Bone marrow (tissue), 2 donors: ENCODE measurements around the gene TCEAL6.
"Not testable (repeated sequence)": the region's sequence is repeated elsewhere in the genome, so short reads cannot be mapped to it uniquely, and the experiment has no call there.

ENCODE experiments used
- DNase-seq, 2 donors: peaks; one replicate each; lab custom pipeline; 2025; lab: John Stamatoyannopoulos, UW

Gene TCEAL6

GRCh38 chrX:102142274-102142673 lies at the start of gene TCEAL6:
Gene TCEAL6 (minus strand): TSS chrX:102142481.
- not testable (repeated sequence) for DNase-seq

DNA sequence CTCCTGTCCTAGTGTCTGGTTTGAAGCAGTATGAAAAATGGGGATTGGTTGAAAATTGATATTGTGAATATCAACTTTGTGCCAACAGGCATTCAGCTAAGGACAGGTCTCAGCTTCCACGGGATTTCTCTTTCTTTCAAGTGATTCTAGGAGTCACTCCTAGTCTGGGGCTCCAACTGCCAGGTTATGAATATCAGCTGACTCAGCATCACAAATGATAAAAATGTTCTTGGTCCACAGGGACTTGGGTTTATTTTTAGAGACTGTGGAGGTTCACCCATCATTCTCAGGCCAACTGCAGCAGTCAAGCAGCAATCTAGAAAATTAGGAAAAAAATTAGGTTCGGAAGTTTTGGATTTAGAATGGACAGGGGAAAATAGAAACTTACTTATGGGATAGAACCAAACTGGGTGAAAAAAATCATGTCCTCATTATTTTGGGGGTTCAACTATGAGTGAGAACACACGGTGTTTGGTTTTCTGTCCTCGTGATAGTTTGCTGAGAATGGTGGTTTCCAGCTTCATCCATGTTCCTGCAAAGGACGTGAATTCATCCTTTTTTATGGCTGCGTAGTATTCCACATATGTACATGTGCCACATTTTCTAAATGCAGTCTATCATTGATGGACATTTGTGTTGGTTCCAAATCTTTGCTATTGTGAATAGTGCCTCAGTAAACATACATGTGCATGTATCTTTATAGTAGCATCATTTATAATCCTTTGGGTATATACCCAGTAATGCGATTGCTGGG lies 43.9 kb upstream of the TCEAL6 start:
- no peak for DNase-seq

- no peak for DNase-seq
Observed at GRCh38 chrX:102155806-102156179, 13.5 kb upstream of the TCEAL6 start, which contains the start of gene BEX5. Gene BEX5 (minus strand): TSS chrX:102155977. CDS start chrX:102154265, 1,712 bp downstream.

DNA sequence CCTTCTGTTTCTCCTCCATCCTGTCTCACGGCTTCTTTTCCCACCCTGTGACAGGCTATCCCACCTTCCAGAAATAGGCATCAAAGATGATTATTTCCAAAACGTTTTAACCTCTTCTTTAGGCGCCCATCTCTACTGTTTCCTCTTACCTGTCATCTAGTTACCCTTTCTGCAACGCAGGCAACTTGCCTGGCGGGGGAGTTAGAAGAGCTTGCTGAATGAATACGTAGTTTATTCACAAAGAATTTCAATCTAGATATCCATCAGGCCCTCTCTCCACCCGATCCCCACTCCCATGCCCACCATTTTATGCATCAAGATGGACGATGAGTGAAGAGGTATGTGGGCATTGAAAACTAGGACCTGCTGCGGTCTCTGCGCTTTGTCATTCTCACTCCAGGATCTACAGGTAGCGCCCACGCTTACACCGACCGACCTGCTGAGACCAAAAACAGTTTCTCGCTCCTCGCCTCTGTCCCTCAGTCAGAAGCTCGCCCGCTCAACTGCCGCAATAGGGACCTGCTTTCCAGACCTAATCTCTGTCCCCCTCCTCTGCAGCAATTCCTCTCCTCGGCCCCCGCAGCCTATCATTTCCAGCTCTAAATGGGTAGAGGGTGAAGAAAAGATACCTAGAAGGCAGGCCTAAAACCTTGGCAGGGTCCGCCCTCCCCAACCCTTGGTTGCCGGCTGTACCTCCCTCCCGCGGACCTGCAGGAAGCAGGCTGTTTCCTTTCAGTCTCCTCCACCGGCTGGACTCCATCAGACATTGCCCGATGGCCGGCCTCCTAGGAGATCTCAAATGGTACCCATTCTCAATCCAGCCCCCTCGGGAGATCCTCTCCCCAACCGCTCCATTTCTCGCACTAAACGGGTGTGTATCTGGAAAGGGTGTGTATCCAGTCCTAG lies 12.9 kb upstream of the TCEAL6 start:
- DNase-seq, result no peak

DNA sequence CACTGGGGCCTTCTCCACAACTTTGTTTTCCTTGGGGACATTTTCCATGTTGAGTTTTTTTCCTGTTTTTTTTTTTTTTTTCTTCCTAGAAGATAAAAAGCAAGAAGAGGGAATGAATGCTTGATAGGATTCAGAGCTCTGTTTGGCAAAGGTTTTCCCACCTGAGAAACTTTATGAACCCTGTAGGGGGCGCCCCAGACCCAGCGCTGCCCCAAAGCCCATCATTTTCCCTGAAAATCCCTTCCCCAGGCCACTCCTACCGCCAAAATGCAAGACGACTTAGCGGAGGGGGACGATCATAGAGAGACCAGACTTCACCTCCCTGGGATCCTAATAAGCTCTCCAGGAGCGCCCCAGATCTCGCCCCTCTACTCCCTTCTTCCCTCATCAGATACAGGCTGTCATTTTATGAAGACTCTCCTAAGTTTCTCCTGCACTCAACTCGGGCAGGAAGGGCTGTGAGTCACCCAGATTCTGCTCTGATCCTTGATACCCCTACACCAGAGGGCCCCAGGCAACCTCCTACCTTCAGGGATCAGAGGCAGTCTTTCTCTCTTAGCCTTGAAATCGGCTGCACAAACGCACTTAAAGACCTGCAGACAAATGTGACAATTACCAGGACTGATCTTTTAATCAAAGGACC lies 12.1 kb upstream of the TCEAL6 start:
- DNase-seq, result no peak

DNA sequence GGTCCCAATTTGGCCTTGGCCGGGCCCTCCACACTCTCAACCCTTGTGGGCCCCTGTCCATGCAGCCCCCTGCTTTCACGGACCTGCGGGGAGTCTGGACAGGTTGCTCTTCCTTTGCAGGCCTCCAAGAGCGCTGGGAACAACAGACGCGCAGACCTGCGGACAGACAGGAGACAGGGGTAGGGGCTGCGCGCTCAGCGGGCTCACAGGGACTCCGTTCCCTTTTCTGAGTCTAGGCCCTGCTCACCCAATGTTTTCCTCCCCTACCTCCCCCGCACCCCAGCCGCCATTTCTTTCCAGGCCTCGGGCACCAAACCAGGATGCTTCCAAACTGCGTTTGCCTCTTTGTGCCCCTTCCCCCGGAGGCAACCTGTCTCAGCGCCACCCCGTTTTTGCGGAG lies 650 bp downstream of the TCEAL6 start:
- not testable (repeated sequence) for DNase-seq

GRCh38 chrX:102140876-102141275 lies 1.4 kb downstream of the TCEAL6 start:
- not testable (repeated sequence) for DNase-seq

DNA sequence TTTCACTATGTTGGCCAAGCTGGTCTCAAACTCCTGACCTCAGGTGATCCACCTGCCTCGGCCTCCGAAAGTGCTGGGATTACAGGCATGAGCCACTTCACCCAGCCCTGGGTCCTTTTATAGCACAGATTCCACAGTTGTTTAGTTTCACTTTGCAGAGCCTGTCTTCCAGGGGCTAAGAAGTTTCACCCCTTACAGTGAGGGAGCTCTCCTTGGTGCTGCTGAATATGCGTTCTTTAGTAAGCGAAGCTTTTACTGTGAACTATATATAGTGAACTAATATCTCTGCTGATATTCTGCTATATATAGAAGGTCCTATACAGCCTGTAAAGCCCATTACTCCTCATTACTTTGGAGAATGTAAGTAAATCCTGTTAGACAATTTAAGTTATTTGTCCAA lies 4.2 kb downstream of the TCEAL6 start:
- no peak for DNase-seq

DNA sequence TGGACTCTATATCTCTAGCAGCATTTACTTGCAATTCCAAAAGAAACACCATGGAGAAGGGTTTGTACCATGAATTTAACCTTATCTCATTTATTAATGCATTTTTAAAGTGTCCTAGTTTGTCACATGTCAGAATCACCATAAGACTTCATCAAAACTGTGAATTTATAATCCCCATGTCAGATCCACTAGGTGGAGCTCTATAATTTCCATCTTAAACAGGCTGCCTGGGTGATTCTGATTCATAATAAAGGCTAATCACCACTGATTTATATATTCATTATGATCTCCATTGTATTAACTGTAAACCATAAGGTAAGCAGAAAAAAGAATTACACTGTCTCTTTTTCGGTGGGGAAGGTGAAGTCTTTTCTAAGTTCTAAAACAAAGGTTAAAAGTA lies 12.8 kb downstream of the TCEAL6 start:
- DNase-seq, result no peak

DNA sequence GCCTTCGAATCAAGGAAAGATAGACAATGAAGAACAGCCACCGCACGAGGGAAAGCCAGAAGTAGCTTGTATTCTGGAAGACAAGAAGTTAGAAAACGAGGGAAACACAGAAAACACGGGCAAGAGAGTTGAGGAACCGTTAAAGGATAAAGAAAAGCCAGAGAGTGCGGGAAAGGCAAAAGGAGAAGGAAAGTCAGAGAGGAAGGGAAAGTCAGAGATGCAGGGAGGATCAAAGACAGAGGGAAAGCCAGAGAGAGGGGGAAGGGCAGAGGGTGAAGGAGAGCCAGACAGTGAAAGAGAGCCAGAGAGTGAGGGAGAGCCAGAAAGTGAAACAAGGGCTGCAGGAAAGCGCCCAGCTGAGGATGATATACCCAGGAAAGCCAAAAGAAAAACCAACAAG lies 15.4 kb downstream of the TCEAL6 start:
- no peak for DNase-seq

DNA sequence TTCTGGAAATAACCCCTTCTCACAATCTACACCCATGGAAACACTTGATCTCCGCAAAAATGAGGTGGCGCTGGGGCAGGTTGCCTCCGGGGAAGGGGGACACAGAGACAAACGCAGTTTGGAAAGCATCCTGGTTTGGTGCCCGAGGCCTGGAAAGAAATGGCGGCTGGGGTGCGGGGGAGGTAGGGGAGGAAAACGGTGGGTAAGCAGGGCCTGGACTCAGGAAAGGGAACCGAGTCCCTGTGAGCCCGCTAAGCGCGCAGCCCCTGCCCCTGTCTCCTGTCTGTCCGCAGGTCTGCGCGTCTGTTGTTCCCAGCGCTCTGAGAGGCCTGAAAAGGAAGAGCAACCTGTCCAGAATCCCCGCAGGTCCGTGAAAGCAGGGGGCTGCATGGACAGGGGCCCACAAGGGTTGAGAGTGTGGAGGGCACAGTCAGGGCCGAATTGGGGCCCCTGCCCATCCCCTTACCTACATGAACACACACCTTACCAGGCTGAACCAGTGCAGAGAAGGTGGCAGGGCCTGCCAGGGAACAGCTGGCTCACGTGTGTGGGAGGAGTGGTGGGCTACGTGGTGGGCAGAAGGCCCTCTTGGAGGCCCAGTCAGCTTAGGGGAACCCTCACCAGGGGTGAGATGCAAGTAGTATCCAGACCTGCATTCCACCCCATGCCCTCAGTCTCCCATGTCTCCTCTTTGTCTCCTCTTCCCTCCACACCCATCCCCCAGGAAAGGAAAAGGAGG lies 16.0 kb downstream of the TCEAL6 start:
- DNase-seq, result not testable (repeated sequence)

DNA sequence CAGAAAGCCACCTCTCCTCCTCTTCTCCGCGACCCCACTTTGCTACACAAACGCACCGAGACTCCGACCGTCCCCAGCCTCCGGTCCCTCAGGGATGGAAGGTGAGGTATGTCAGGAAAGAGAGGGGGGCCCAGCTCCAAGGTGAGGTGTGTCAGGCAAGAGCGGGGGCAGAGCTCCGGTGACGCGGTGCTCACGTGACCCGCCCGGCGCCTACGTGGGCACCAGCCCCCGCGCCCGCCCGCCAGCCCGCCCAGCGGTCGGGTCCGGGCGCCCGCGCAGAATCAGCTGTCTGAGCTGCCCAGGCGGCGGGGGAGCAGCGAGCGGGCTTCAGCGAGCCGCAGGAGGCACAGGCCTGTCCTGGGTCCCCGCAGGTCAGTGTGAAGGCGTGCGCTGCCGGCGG lies 16.8 kb downstream of the TCEAL6 start, which contains the start of gene TCEAL2:
Gene TCEAL2, plus strand, starts transcription at position 244 of the 400 bp plus-strand sequence. CDS start 1,152 bp downstream, outside the sequence.
- DNase-seq, result not testable (repeated sequence)

DNA sequence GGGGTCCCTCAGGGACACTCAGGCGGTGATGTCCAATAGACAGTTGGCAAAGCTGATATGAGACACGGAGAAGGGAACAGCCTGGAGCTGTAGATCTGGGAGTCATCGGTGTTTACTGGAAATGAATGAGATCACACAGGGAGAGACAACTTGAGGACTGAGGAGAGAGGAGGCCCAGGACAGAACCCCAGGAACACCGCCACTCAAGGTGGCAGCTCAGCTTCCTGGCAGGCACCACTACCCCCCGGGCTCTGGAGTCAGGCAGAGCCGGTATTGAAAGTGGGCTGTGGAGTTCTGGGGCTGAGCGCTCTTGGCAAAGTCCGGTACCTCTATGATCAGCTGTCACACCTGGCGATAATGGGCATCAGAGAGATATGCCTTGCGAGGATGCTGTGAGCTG lies 17.3 kb downstream of the TCEAL6 start:
- not testable (repeated sequence) for DNase-seq

DNA sequence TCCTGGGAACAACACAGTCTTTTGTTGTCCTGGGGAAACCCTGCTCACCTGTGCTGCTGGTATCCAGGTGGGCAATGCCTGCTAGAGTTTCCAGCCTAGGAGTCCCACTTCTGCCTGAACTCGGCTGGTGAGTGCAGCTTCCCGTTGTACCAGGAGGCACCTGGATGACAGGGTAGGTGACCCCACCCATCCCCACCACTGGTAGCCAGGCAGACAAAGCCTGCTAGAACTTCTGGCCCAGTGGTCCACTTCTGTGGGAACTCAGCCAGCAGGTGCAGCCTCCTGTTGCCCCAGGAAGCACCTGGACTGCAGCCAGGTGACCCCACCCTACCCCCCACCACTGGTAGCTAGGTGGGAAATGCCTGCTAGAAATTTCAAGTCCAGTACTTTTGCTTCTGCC lies 26.5 kb downstream of the TCEAL6 start:
- DNase-seq, result no peak

DNA sequence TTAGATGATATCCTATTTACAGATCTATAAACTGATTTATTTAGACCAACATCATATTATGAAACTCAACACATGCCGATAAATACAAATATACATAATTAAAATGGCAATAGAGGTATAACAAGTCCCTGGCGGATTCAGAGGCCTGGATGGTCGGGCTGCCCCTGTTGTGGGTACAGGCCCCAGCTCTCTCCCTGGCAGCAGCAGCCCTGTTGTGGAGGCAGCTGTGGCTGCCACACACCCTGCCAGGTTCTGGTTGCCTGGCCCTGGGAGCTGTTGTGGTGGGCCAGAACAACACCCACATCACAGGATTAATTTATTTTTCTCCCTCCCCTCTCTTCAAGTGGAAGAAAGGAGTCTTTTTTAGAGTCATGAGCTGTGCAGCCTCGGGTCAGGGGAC lies 28.9 kb downstream of the TCEAL6 start:
- no peak for DNase-seq
